NCI-H1092 treated with DMSO at 0.1 percent for 48 hours (cell line): ENCODE results near the gene SLTM.
"Not testable (repeated sequence)": the region's sequence is repeated elsewhere in the genome, so short reads cannot be mapped to it uniquely, and the experiment has no call there.

Experiments
- DNase-seq: peaks from one replicate; lab custom pipeline; 2025; lab: John Stamatoyannopoulos, UW

The SLTM gene

DNA sequence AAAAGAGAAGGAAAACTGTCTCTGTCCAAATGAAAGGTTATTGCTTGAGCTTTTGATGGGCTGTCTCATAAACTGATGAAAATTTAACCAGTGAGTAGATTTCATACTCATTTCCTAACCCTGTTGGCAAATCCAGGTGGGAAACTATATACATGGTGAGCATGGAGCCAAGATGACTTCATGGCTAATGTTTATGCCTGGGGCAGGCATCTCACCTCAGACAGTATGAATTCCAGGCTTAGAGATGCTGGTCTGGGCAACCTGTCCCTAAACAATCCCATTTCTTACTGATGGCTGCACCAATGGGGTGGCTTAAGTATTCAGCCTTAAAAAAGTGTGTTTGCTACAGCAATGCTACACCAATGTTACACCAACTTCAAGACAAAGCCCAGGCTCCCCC is 58.1 kb downstream of the SLTM start:
- DNase-seq: no peak

GRCh38 chr15:58873267-58873666 is 60.2 kb downstream of the SLTM start:
- no peak for DNase-seq

DNA sequence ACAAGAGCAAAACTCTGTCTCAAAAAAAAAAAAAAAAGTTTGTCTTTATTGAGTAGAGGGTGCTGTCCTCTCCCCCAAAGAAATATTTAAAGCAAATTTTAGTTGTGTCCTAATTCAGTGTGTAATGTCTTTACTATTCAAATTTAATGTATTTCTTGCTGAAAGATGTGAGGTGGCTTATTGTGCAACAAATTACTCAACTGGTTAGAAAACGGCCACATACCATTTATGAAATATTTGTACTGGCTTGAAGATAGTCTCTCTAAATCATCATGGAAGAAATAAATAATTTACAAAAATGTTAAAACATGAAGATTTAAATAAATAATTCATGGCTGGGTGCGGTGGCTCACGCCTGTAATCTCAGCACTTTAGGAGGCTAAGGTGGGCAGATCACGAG is 63.0 kb downstream of the SLTM start:
- no peak for DNase-seq

GRCh38 chr15:58867926-58868325 is 65.6 kb downstream of the SLTM start:
- no peak for DNase-seq

DNA sequence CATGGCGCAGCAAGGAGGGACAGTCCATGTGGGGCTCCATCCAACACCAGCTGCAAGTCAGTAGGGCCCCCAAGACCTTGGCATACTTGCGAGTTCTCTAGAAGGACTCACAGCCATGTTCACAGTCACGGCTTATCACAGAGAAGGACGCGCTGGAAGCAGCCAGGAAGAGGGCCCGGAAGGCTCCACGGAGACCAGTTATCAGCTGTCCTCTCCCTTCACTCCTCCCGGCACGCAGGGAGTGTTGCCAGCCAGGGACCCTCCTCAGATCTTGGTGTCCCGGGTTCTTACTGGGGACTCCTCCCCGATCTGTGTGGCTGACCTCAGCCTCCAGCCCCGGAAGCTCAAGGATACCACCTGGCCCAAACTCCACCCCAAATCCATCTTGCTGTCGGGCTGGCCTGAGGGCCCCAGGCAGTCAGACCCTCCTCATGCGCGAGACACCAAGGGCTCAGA is 68.0 kb downstream of the SLTM start:
- no peak for DNase-seq

DNA sequence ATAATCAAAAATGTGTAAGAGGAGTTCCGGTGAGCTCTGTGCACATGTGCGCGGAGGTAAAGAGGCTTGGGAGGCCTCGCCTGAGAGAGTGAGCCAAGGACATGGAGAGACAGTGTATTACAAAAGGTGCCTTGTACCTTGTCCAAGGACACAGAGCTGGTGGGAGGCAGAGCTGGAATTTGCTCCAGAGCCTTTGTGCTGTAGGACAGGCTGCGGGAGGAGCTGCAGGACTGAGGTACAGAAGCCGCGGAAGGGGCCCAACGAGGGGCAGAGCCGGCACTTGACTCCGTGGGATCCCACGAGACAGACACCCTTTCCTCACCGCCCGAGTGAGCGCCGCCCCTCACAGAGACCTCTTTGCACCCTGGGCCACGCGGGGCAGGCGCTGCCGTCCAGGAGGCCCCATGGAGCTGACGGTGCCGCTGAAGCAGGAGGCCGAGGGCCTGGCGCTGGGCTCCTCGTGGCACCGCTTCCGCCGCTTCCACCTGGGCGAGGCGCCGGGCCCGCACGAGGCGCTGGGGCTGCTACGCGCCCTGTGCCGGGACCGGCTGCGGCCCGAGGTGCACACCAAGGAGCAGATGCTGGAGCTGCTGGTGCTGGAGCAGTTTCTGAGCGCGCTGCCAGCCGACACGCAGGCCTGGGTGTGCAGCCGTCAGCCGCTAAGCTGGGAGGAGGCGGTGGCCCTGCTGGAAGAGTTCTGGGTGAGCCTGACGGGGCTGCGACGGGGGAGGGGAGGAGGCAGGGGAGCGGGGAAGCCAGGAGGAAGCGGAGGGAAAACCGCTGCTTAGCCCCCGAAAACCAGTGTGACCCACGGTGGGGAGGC is 68.7 kb downstream of the SLTM start:
- no peak for DNase-seq

DNA sequence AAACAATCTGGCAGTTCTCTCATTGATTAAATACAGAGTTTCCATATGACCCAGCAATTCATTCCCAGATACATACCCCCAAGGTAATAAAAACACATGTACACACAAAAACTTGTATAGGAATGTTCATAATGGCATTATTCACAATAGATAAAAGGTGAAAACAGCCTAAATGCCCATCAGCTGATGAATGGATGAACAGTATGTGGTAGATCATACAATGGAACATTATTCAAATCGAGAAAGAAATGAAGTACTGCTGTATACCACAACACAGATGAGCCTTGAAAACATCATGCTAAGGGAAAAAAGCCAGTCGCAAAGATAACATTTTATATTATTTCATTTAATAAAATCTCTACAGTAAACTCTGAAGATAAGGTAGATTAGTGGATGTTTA is 71.2 kb downstream of the SLTM start:
- no peak for DNase-seq

GRCh38 chr15:58856621-58857020 is 76.9 kb downstream of the SLTM start:
- not testable (repeated sequence) for DNase-seq

DNA sequence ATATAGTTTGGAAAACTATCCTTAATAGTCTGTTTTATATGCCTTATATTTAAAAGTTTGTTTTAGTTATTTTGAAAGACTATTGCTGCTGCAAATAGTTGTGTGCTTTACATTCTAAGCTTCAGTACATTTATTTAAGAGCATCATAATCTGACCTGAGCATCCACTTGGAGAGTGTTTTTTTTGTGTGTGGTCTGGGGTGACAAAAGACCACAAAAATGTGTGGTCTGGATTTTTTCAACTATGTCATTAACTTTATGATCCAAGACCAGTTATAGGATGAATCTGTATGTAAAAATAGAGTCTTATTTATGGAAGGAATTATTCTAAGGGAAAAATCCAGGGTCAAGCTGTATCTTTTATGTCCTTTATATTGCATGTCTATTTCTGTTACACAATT is 77.4 kb downstream of the SLTM start:
- no peak for DNase-seq

DNA sequence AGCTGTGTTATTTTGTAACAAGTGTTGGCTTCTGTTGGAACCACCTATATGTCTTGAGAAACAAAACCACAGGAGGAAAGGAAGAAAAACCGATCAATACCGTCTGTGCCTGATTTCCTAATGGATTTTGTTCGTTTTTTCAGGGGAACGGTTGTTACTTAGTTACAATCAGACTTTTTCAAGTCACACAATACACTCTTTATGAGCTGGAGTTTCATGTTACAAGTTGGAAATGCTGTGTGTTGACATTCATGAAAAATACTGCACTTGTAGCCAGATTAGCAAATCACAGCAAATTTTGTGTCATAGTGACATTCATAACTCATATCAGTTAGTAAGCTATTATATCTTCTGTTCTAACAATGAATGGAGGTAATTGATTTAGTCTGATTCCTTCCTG is 78.9 kb downstream of the SLTM start:
- DNase-seq: no peak

DNA sequence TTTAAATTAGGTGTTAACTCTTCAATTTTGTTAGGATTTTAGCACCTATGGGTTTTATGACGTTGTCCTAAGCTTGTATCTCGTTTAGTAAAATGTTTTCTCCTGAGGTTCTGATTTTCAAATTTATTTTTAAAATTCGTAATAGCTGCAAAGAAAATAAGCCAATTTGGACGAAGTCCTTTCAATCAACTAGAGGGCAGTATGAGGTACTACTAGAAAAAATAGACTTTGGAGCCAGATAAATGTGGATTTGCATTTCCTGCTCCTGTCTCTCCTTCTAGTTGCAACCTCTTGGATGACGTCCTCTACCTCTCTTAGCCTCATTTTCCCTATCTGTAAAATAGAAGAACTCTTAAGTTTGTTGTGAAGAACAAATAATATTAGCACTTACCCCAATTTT is 81.1 kb downstream of the SLTM start:
- DNase-seq: no peak

- DNase-seq: not testable (repeated sequence)
Observed at GRCh38 chr15:58851205-58851604, 82.3 kb downstream of the SLTM start.

GRCh38 chr15:58842713-58843396 is 90.6 kb downstream of the SLTM start:
- no peak for DNase-seq

- no peak for DNase-seq
Observed at GRCh38 chr15:58840048-58840447, 93.4 kb downstream of the SLTM start.

GRCh38 chr15:58839485-58839884 is 94.0 kb downstream of the SLTM start:
- DNase-seq: no peak

GRCh38 chr15:58833681-58834426 is 99.6 kb downstream of the SLTM start:
- not testable (repeated sequence) for DNase-seq

DNA sequence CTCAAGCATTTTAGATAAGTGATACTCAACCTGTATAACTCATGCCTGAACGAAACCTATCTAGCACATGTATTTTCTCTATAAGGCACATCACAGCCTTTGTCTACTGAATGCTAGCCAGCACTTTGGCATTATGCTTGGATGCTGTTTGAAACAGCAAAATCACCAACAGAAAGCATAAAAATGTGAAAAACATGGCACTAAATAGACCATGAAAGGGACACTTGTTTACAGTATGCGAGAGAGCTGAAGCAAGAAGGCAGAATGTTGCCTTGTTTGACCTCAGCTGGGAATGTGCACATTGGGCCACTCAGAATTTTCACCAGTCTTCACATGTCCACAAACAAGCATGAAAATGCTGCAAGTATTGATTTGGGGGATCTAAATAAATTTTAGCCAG is 102.9 kb downstream of the SLTM start:
- no peak for DNase-seq
